ENCODE data around the gene PROSER2. TPM values are rescaled to one million over a fixed set of nuclear protein-coding genes. Genes with fewer than 3 reads are reported as not detected.

PROSER2 gene
- total and polyA plus RNA-seq, 2 donors (not counting 3 experiments of a cell fraction or from before 2014, with no cell fraction given), result 5.9 to 22.6 TPM

- Histone ChIP-seq H2AFZ (ENCODE audit: low read depth, low read length) (no peak overlapping the region), H3K36me3 (ENCODE audit: control insufficient read depth in 2 of 2, extremely low read depth in 1 of 2, insufficient read depth in 2 of 2, low read length in 2 of 2) (peaks cover 0 to 3% of the 10 kb centered on the region in 2 experiments), H3K27ac (ENCODE audit: insufficient read depth, low read depth, low read length) (no peak overlapping the region), H3K79me2 (ENCODE audit: control insufficient read depth, insufficient read depth, low read length) (no peaks in the 10 kb centered on the region), H3K4me1 (ENCODE audit: control insufficient read depth, extremely low read depth, insufficient read depth, low read length) (no peaks in the 10 kb centered on the region), H3K9me1 (replicated peaks; ENCODE audit: control insufficient read depth, extremely low read depth, insufficient read depth, low read length) (no peaks in the 10 kb centered on the region), H3K9me3 (replicated peaks; ENCODE audit: control insufficient read depth, insufficient read depth, low read length) (no peaks in the 10 kb centered on the region), H3K4me2 (ENCODE audit: insufficient read depth, low read length) (no peak overlapping the region), H4K20me1 (replicated peaks; ENCODE audit: control insufficient read depth, extremely low read depth, insufficient read depth, low read length) (no peaks in the 10 kb centered on the region), H3K9ac (replicated peaks; ENCODE audit: extremely low read depth, insufficient read depth, low read length) (no peak overlapping the region), H3K4me3 (replicated peaks in 1 of 3; ENCODE audit: insufficient read depth in 1 of 3, low read depth in 1 of 3, low read length in 3 of 3) (no peak overlapping the region), H3K27me3 (ENCODE audit: control insufficient read depth in 2 of 2, insufficient read depth in 2 of 2, low read length in 2 of 2) (no peaks in the 10 kb centered on the region)
- FAIRE-seq (no peak), DNase-seq (ENCODE audit: low read depth, low spot score) (no peak)
- BruUV-seq (replicated peaks), result no TSS peak
- TF ChIP-seq POLR2AphosphoS5 (IDR thresholded peaks at IDR 0.05; ENCODE audit: insufficient read depth, low read depth, low read length), result no peak
- TF ChIP-seq, protein P1, sequence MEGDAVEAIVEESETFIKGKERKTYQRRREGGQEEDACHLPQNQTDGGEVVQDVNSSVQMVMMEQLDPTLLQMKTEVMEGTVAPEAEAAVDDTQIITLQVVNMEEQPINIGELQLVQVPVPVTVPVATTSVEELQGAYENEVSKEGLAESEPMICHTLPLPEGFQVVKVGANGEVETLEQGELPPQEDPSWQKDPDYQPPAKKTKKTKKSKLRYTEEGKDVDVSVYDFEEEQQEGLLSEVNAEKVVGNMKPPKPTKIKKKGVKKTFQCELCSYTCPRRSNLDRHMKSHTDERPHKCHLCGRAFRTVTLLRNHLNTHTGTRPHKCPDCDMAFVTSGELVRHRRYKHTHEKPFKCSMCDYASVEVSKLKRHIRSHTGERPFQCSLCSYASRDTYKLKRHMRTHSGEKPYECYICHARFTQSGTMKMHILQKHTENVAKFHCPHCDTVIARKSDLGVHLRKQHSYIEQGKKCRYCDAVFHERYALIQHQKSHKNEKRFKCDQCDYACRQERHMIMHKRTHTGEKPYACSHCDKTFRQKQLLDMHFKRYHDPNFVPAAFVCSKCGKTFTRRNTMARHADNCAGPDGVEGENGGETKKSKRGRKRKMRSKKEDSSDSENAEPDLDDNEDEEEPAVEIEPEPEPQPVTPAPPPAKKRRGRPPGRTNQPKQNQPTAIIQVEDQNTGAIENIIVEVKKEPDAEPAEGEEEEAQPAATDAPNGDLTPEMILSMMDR (IDR thresholded peaks at IDR 0.05; ENCODE audit: extremely low read depth in 1 of 2, insufficient read depth in 1 of 2, low read depth in 1 of 2, low read length in 2 of 2), result no peak
- no peak for TF ChIP-seq MYC (IDR thresholded peaks at IDR 0.05; ENCODE audit: low read depth, low read length)
- TF ChIP-seq FOS (IDR thresholded peaks at IDR 0.05; ENCODE audit: borderline replicate concordance, insufficient read depth, low read length), result no peak
- no peak for TF ChIP-seq POLR2A (IDR thresholded peaks at IDR 0.05; ENCODE audit: low read depth, low read length)
- no peak for TF ChIP-seq JUN (IDR thresholded peaks at IDR 0.05; ENCODE audit: borderline replicate concordance, insufficient read depth, insufficient read length, low read depth)
- no peak for TF ChIP-seq GATA2 (IDR thresholded peaks at IDR 0.05; ENCODE audit: insufficient read depth, insufficient read length, low read depth, low read length)
- TF ChIP-seq, protein P2, sequence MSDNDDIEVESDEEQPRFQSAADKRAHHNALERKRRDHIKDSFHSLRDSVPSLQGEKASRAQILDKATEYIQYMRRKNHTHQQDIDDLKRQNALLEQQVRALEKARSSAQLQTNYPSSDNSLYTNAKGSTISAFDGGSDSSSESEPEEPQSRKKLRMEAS (IDR thresholded peaks at IDR 0.05; ENCODE audit: insufficient read depth, insufficient read length), result no peak
- TF ChIP-seq EZH2 (IDR thresholded peaks at IDR 0.05; ENCODE audit: borderline replicate concordance, low read depth, low read length, severe bottlenecking), result no peak
- POLR2A ChIA-PET, result no interaction called here
- CTCF ChIA-PET, result no interaction called here
- intact Hi-C loops (cut with micrococcal nuclease) (no loop called here), dilution Hi-C loops (cut with MboI; ENCODE audit: extremely low pct_ligation_motif_present, low sequenced_read_pairs) (no loop called here)
These were observed 41.6 kb downstream of the PROSER2 start for GRCh38 chr10:11864727-11865126.
